GM12864 (cell line): ENCODE data around the gene WHRN.

Experiments used
- DNase-seq: peaks from one replicate; pipeline ENCODE4 v3.0.0-alpha.2; 2011; ENCODE audit warnings: low read depth
- H3K4me3 ChIP-seq: 2 replicates; pipeline ENCODE4 v1.5.1; 2011; ENCODE audit warnings: mild to moderate bottlenecking, low read depth, low read length, control low read depth
- CTCF ChIP-seq: IDR thresholded peaks from 2 replicates; pipeline ENCODE4 v1.5.1; 2011; ENCODE audit warnings: low read depth, mild to moderate bottlenecking, moderate library complexity, low read length, control low read depth, inconsistent platforms; ENCODE audit errors: missing control alignments

The WHRN gene

GRCh38 chr9:114445616-114446015 is 59.7 kb downstream of the WHRN start:
- no peak for TF ChIP-seq CTCF
- no peak overlapping the region for H3K4me3 ChIP-seq

GRCh38 chr9:114442022-114442421 is 63.3 kb downstream of the WHRN start:
- DNase-seq, result no peak
- no peak for TF ChIP-seq CTCF
- no peak overlapping the region for H3K4me3 ChIP-seq

More at GRCh38 chr9:114445616-114446015, 59.7 kb downstream of the WHRN start:
- no peak for DNase-seq

- H3K4me3 ChIP-seq, result no peak overlapping the region
- DNase-seq, result no peak
- TF ChIP-seq CTCF, result no peak
These were observed 67.8 kb downstream of the WHRN start for GRCh38 chr9:114437401-114437893.

- DNase-seq, result no peak
- no peak overlapping the region for H3K4me3 ChIP-seq
- peak; percentile 65 for TF ChIP-seq CTCF
These were observed 70.4 kb downstream of the WHRN start for GRCh38 chr9:114434878-114435311.

GRCh38 chr9:114433720-114434255 is 71.5 kb downstream of the WHRN start:
- TF ChIP-seq CTCF, result no peak
- DNase-seq, result no peak
- no peak overlapping the region for H3K4me3 ChIP-seq

GRCh38 chr9:114433086-114433485 is 72.2 kb downstream of the WHRN start:
- H3K4me3 ChIP-seq, result no peak overlapping the region
- DNase-seq, result no peak
- no peak for TF ChIP-seq CTCF
